Measurements from ENCODE around the gene TICAM2.

DNA sequence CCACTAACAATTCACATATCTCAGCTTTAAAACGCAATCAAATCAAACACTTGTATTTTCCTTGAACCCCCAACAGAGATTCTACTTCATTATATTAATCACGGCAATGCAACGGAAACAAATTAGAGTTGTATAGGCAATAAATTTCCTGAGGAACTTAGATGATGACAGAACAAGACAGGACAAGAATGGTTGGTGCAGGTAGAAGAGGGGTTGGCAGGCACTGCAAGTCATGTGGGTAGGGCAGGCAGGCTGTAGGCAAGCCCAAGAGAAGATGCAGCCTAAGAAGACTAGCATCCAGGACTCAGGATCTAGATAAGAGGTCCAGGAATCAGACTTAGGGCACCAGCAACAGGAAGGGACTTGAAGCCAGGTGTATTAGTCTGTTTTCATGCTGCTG, 41.1 kb downstream of the TICAM2 start:
- TF ChIP-seq, protein P1, sequence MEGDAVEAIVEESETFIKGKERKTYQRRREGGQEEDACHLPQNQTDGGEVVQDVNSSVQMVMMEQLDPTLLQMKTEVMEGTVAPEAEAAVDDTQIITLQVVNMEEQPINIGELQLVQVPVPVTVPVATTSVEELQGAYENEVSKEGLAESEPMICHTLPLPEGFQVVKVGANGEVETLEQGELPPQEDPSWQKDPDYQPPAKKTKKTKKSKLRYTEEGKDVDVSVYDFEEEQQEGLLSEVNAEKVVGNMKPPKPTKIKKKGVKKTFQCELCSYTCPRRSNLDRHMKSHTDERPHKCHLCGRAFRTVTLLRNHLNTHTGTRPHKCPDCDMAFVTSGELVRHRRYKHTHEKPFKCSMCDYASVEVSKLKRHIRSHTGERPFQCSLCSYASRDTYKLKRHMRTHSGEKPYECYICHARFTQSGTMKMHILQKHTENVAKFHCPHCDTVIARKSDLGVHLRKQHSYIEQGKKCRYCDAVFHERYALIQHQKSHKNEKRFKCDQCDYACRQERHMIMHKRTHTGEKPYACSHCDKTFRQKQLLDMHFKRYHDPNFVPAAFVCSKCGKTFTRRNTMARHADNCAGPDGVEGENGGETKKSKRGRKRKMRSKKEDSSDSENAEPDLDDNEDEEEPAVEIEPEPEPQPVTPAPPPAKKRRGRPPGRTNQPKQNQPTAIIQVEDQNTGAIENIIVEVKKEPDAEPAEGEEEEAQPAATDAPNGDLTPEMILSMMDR (IDR thresholded peaks at IDR 0.05; ENCODE audit: low read depth, low read length): no peak
- TF ChIP-seq EZH2phosphoT487 (IDR thresholded peaks at IDR 0.05; ENCODE audit: low read depth): no peak
